GM19351 (cell line): ENCODE data around the gene PPM1D.
"Not testable (repeated sequence)": the region's sequence is repeated elsewhere in the genome, so short reads cannot be mapped to it uniquely, and the experiment has no call there.

ENCODE experiments used
- ATAC-seq: cut with Tn5 transposase; IDR thresholded peaks from one replicate; pipeline ENCODE4 v1.9.1; 2021; ENCODE audit warnings: mild to moderate bottlenecking, moderate library complexity; ENCODE audit not compliant: unreplicated experiment

PPM1D gene

DNA sequence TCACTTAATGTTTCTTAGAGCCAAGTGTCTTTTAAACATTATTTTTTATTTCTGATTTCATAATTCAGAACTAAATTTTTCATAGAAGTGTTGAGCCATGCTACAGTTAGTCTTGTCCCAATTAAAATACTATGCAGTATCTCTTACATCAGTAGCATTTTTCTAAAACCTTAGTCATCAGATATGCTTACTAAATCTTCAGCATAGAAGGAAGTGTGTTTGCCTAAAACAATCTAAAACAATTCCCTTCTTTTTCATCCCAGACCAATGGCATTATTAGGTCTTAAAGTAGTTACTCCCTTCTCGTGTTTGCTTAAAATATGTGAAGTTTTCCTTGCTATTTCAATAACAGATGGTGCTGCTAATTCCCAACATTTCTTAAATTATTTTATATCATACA lies 64.0 kb downstream of the PPM1D start:
- no peak for ATAC-seq

DNA sequence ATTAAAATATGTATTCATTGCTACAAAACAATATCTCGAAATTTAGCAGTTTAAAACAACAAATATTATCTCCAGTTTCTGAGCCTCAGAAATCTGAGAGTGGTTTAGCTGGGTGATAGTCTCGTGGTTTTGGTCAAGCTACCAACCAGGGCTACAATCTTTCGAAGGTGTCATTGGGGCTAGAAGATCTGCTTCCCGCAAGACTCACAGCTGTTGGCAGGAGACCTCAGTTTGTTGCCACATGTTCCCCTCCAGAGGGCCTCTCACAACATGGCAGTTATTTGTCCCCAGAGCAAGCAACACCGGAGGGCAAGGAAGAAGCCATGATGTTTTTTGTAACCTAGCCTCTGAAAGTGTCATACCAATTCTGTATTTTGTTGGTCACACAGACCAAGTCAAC lies 65.6 kb downstream of the PPM1D start:
- ATAC-seq: no peak

DNA sequence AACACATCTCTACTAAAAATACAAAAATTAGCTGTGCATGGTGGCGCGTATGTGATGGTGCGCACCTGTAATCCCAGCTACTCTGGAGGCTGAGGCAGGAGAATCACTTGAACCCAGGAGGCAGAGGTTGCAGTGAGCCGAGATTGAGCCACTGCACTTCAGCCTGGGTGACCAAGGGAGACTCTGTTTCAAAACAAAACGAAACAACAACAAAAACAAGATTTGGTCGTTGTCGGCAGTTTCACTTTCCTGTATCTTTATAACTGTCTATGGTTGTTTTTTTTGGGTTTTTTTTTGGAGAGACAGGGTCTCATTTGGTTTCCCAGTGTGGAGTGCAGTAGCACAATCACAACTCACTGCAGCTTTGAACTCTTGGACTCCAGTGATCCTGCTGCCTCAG lies 68.7 kb downstream of the PPM1D start:
- not testable (repeated sequence) for ATAC-seq

DNA sequence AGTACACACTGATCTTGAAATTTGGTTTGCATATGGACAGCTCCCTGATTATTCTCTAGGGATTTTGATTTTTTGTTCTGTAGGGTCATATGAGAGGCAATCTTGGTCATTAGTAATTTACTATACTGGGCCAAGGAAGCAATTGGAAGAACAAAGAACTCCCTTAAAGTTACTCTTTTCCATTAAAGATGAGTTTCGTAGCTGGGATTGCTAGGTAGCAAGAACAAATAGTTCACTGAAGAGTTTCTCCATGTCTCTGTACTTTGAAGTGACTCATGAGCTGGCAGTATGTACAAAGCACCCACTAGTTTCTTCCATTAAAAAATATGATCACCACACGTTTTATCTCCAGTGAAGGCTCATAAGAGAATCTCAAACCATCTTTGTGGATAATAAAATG lies 71.5 kb downstream of the PPM1D start:
- ATAC-seq: no peak

DNA sequence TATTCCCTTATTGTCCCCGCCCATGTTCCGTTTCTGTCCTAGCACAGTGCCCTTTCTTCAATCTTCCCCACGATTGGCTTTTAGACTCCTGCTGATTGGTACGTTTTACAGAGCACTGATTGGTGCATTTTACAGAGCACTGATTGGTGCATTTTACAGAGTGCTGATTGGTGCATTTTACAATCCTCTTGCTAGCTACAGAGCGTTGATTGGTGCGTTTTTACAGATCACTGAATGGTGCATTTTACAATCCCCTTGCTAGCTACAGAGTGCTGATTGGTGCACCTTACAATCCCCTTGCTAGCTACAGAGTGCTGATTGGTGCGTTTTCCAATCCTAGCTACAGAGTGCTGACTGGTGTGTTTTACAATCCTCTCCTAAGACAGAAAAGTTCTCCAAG lies 74.6 kb downstream of the PPM1D start:
- not testable (repeated sequence) for ATAC-seq

DNA sequence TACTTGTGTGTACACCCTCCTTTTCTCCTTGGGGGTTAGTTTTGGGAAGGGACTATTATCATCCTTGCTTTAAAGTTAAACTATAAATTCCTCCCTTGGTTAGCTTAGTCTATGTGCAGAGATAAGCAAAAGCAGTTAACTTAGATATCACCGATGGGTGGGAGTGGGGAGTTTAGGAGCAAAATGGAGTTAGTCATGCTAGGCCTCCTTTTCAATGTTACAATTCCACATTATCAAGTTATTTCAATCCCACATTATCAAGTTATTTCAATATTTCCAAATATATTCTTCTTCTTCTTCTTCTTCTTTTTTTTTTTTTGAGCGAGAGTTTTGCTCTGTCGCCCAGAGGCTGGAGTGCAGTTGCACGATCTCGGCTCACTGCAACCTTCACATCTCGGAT lies 76.0 kb downstream of the PPM1D start:
- ATAC-seq: no peak

DNA sequence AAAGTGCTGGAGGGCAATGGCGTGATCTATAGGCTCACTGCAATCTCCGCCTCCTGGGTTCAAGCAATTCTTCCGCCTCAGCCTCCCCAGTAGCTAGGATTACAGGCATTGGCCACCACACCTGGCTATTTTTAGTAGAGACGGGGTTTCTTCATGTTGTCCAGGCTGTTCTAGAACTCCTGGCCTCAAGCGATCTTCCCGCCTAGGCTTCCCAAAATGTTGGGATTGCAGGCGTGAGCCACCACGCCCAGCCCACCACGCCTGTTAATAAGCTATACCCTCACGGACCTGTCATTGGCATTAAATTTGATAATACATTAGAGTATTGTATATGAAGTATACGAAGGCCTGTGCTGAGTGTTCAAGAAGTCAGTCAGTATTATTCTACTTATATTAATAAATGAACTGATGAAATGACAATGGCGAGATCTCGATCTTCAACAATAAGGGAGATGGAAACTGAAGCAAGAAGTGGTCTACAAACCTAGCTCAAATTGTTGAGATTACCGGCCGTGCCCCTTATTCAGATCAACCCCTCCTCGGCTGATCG lies 76.8 kb downstream of the PPM1D start:
- ATAC-seq: no peak

DNA sequence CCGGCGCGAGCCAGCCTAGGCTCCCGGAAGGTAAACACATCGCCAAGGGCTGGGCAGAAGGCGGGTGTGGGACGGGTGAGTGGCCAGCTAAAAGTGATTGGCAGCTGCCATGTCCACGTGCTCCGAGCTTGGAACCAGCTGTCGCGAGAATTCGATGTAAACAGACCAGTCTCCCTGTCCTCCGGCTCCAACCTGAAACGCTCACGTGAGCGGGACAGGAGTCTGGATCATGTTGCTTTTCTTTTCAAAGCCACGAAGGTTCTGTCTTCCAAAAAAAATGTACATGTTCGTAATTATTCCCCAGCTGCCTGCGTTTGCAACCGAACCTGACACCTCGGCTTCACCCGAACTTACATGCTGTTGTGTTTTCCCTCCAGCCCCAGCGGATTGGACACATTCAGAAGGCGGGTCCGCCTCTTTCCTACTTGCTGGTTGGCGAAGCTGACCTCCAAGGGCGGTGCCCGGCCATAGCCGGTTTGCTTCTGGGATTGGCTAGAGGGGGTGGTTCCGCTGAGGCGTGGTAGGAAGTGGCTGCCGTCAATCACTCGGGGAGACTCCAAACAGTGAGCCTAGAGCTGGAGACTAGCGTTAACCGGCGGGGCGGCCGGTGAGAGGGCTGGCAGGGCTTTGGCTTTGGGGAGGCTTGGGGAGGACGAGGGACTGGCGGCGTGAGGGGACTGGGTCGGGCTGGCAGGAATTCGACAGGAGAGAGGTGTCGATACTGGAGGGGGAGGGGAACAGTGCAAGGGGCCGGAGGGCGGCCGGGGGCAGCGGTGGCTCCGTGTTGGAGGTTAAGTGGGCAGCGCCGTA lies 77.5 kb downstream of the PPM1D start, which contains the start of gene BCAS3:
Gene BCAS3, plus strand, starts transcription at position 544 of the 810 bp plus-strand sequence.
- peak; percentile 96 for ATAC-seq

DNA sequence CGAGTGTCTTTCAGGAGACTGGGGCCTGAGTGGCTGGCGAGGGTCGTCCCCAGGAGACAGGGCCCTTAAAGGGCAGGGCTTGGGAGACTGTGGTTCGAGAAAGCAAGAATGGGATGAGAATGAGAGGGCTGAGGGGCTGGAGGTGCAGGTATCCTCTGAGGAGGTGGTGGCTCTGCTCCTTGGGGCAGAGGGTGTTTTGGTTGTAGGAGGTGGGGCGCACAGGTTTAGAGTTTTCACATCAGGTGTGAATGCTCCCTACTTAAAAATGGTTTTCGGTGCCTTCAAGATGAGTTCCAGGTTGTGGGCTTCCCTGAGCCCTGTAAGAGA lies 78.1 kb downstream of the PPM1D start:
- ATAC-seq: no peak

DNA sequence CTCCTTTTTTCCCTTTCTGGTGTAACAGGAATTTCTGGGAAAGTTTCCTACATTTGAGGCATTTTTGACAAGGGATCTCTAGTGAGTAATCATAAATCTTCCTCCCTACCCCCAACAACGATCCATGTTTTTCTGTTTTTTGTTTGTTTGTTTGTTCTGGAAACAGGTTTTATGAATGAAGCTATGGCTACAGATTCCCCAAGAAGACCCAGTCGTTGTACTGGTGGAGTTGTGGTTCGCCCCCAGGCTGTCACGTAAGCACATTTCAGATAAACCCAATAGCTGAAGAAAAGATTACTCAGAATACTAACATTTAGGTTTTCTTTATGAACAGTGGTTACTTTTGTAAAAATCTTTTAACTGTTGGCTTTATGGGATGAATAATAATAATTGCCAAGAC lies 79.3 kb downstream of the PPM1D start:
- ATAC-seq: no peak

DNA sequence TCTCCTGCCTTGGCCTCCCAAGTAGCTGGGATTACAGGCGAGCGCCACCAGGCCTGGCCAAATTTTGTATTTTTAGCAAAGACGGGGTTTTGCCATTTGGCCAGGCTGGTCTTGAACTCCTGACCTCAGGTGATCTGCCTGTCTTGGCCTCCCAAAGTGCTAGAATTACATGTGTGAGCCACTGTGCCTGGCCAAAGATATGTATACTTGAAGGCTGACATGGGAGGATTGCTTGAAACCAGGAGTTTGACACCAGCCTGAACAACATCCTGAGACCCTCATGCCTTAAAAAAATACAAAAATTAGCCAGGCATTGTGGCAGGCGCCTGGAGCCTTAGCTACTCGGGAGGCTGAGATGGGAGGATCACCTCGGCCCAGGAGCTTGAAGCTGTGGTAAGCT lies 80.8 kb downstream of the PPM1D start:
- no peak for ATAC-seq

DNA sequence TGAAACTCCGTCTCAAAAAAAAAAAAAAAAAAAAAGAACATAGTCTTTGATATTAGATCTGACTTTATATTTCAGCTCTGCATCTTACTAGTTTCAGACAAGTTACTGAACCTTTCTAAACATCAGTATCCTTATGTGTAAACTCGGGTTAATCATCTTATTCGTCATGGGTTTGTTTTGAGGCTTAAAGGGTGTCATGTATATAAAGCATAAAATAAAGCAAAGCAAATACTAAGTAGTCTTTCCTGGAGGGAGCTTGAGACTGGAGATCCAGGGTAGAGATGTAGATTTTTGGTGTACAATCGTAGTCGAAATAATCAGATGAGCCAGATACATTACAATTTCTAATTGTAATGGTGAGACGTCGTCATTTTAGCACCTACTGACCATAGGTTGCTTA lies 85.4 kb downstream of the PPM1D start:
- ATAC-seq: no peak

DNA sequence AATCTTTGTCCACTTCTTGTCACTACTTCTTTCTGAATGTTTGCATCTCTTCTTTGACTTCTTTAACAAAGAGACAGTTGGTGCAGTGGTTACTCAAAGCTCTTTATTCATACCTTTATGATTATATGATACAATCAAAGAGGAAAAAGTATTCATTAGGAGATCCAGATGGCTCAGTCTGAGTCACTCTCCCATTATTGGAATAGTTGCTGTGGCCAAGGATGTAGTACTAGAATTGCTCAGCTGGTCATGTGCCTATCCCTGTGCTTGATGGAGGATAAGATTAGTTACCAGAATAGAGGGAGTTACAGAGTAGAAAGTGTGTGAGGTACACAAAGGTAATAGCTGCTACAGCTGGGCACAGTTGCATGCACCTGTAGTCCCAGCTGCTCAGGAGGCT lies 96.0 kb downstream of the PPM1D start:
- no peak for ATAC-seq

DNA sequence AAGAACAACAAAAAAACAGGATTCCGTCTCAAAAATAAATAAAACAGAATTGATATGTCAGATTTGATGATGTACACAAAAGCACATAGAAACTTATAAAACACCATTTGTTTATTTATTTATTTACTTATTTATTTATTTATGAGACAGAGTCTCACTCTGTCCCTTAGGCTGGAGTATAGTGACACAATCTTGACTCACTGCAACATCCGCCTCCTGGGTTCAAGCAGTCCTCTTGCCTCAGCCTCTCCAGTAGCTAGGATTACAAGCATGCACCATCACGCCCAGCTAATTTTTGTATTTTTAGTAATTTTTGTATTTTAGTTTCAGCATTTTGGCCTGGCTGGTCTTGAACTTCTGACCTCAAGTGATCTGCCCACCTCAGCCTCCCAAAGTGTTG lies 99.1 kb downstream of the PPM1D start:
- ATAC-seq: no peak

DNA sequence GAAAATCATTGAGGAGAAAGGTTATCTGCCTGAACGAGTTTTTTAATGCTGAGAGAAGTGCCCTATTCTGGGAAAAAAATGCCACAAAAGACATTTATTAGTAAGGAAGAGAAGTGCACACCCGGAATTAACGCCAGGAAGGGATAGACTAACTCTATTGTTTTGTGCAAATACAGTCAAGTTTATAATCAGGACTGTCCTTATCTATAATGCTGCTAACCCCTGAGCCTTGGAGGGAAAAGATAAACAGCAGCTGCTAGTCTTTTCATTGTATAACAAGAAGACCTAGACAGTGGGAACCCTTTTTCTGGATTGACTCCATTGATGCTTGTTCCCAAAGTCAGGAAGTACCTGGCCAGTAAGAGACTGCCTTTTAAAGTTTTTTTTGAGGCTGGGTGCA lies 104.2 kb downstream of the PPM1D start:
- ATAC-seq: no peak

DNA sequence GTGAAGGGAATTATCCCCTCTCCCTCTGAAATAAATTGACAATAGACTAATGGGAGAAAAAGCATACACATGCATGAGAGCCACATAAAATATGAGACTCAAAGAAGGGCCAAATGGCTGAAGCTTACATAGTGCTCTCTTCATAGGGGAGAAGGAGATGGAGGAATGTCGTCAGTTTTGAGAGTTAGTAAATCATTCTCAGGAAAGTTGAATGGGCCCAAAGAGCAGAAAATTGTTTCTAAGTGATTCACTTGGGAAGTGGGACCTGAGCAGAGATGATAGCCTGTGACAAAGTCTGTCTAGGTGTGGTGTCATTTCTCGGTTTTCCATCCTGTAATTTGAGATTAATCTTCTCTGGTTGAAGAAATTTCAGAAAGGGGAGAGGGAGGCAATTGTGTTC lies 112.7 kb downstream of the PPM1D start:
- no peak for ATAC-seq

DNA sequence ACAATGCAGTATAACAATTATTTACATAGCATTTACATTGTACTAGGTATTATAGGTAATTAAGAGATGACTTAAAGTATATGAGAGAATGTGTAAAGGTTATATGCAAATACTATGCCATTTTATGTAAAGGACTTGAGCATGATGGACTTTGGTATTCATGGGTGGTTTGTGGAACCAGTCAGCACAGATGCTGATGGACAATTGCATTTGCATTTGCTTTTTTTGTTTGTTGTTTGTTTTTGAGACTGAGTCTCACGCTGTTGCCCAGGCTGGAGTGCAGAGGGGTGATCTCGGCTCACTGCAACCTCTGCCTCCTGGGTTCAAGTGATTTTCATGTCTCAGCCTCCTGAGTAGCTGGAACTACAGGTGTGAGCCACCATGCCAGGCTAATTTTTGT lies 113.6 kb downstream of the PPM1D start:
- no peak for ATAC-seq
